Esophagus squamous epithelium (tissue), 5 donors: ENCODE measurements around the gene YPEL2. TPM values are rescaled to one million over a fixed set of nuclear protein-coding genes. Genes with fewer than 3 reads are reported as not detected.

ENCODE experiments used
- DNase-seq: peaks from one replicate; lab custom pipeline; 2025; lab: John Stamatoyannopoulos, UW
- H3K27ac ChIP-seq, 4 donors: fragments of 200-600 bp; sonication (generic); one replicate each; pipeline ENCODE4 v1.5.1; 2016 to 2019; ENCODE audit warnings: mild to moderate bottlenecking in 1 of 4
- H3K27me3 ChIP-seq, 4 donors: fragments of 200-600 bp; sonication (generic); 1 replicate in 3 of 4; 2 replicates in 1 of 4; pipeline versions ENCODE4 v1.5.1 to v1.6.0; 2017 to 2021; ENCODE audit warnings: antibody characterized with exemption in 1 of 4
- H3K36me3 ChIP-seq, 3 donors: fragments of 200-600 bp; sonication (generic); one replicate each; pipeline ENCODE4 v1.5.1; 2016 to 2019
- H3K4me1 ChIP-seq, 3 donors: fragments of 200-600 bp; sonication (generic); one replicate each; pipeline ENCODE4 v1.5.1; 2017 to 2019
- H3K4me3 ChIP-seq, 4 donors: fragments of 200-600 bp; sonication (generic); 1 replicate in 3 of 4; 2 replicates in 1 of 4; pipeline ENCODE4 v1.5.1; 2016 to 2019; ENCODE audit warnings: mild to moderate bottlenecking in 2 of 4, moderate library complexity in 1 of 4
- H3K9me3 ChIP-seq, 3 donors: fragments of 200-600 bp; sonication (generic); one replicate each; pipeline ENCODE4 v1.5.1; 2016 to 2019
- CTCF ChIP-seq, 6 experiments: fragments of 450-650 bp in 4 of 6; fragments of 200-600 bp in 2 of 6; sonication (generic) in 2 of 6; IDR thresholded peaks; one replicate each; pipeline ENCODE4 v1.5.1; 2016 to 2019; ENCODE audit warnings: antibody characterized with exemption in 6 of 6, mild to moderate bottlenecking in 4 of 6, moderate library complexity in 4 of 6
- POLR2A ChIP-seq, 4 donors: fragments of 450-650 bp; IDR thresholded peaks; one replicate each; pipeline ENCODE4 v1.6.1; 2017; ENCODE audit warnings: antibody characterized with exemption in 4 of 4, mild to moderate bottlenecking in 4 of 4, moderate library complexity in 3 of 4
- WGBS, 2 donors: methylation state at CpG; one replicate each; pipeline ENCODE4 v1.1.5; 2018; 5-methylcytosine and 5-hydroxymethylcytosine counted together
- intact Hi-C: fragments of 100-400 bp; cut with DNase I; formaldehyde crosslinking; loops from one replicate; pipeline ENCODE4 v1.15.0; 2022
- total RNA-seq, 4 donors: library from RNA; depleted of rRNA; stranded (reverse); fragments of >200 nt; gene quantifications; one replicate each; pipeline ENCODE4 v1.1.0, GENCODE V29; 2016
- donor health status: DM: yes; HTN: yes; CAD: no.

YPEL2 gene
- total RNA-seq, 4 donors from 2014 or later = 5.5 to 18.3 (median 11.2) TPM

DNA sequence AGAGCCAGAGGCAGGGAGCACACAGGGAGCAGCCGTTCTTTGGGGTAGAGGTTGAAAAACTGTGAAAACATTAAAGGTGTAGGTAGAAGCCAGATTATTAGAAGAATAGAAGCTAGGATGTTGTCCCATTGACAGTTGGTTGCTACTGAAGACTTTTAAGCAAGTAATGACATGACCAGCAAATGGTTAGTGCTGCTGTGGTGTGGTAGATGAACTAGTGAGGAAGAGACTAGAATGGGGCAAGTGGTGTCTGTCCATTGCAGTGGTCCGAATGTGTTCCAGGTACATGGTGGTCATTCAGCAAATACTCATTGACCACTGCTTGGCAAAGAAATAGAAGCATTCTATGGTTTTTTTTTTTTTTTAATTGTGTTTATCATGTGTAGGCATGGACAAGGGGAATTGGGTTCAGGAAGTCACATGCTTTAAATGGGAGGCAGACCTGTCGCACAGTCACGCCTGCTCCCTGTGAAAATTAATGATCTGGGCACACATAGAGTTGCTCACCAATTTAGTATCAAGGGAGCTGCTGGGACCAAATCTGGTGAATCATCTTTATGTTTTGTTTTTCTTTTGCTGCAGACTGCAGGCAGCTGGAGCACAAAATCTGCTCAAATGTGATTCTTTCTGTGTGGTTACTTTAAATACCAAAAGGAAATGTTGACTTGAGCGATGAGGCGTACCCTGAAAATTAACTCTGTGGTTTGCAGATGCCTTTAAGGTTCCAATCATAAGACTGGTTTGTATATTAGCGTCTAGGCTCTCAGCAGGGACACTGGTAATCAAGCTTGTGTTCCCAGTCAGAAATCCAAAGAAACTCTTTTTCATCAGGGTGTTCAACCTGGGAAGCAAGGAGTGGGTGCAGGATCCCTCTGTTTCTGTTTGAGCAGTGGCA lies 30.7 kb downstream of the YPEL2 start:
- H3K4me1 ChIP-seq = peaks cover 28 to 94% (median 62%) of the 10 kb centered on the region in 3 donors

GRCh38 chr17:59362811-59363205 lies 31.4 kb downstream of the YPEL2 start:
- peaks cover 31 to 96% (median 64%) of the 10 kb centered on the region in 3 donors for H3K4me1 ChIP-seq
- peak overlapping the region; percentile 46 to 72 (median 50) for H3K27ac ChIP-seq
- TF ChIP-seq POLR2A (IDR thresholded peaks at IDR 0.05) (no peak), CTCF (IDR thresholded peaks at IDR 0.05) (no peak)
- H3K9me3 ChIP-seq = no peaks in the 10 kb centered on the region
- 58 to 68% methylated on average over 2 of the region's 2 CpGs for WGBS, 2 donors
- intact Hi-C loops = no loop called here
- DNase-seq = no peak
- H3K27me3 ChIP-seq = no peaks in the 10 kb centered on the region
- peak overlapping the region in 2 of 4 donors; percentile 1 to 25 for H3K4me3 ChIP-seq
- no peaks in the 10 kb centered on the region for H3K36me3 ChIP-seq

More for the DNA sequence above, 30.7 kb downstream of the YPEL2 start:
- Histone ChIP-seq H3K9me3 (no peaks in the 10 kb centered on the region), H3K27ac (peak overlapping the region; percentile 46 to 72 (median 50)), H3K36me3 (no peaks in the 10 kb centered on the region), H3K27me3 (no peaks in the 10 kb centered on the region), H3K4me3 (peak overlapping the region in 2 of 4 donors; percentile 1 to 25)
- DNase-seq = no peak
- TF ChIP-seq POLR2A (IDR thresholded peaks at IDR 0.05) (peak in 1 of 4 donors; percentile 37), CTCF (IDR thresholded peaks at IDR 0.05) (no peak)
- intact Hi-C loops = no loop called here
- WGBS, 2 donors = 34 to 35% methylated on average over 7 of the region's 7 CpGs

GRCh38 chr17:59365383-59365981 lies 34.0 kb downstream of the YPEL2 start:
- no peaks in the 10 kb centered on the region for H3K36me3 ChIP-seq
- no peak for TF ChIP-seq POLR2A (IDR thresholded peaks at IDR 0.05)
- TF ChIP-seq CTCF (IDR thresholded peaks at IDR 0.05) = no peak
- 43 to 47% methylated on average over 1 to 4 of the region's 4 CpGs for WGBS, 2 donors
- H3K4me1 ChIP-seq = peaks cover 40 to 100% (median 90%) of the 10 kb centered on the region in 3 donors
- H3K27me3 ChIP-seq = no peaks in the 10 kb centered on the region
- H3K27ac ChIP-seq = peak overlapping the region; percentile 53 to 90 (median 86)
- DNase-seq = no peak
- intact Hi-C loops = no loop called here
- H3K4me3 ChIP-seq = peak overlapping the region in 1 of 4 donors; percentile 3
- no peaks in the 10 kb centered on the region for H3K9me3 ChIP-seq

GRCh38 chr17:59366040-59366757 lies 34.7 kb downstream of the YPEL2 start:
- no peak for TF ChIP-seq CTCF (IDR thresholded peaks at IDR 0.05)
- no peak for TF ChIP-seq POLR2A (IDR thresholded peaks at IDR 0.05)
- WGBS, 2 donors = 49 to 60% methylated on average over 5 to 8 of the region's 10 CpGs
- H3K4me3 ChIP-seq = peak overlapping the region in 1 of 4 donors; percentile 3
- peaks cover 45 to 100% (median 95%) of the 10 kb centered on the region in 3 donors for H3K4me1 ChIP-seq
- intact Hi-C loops = no loop called here
- H3K27me3 ChIP-seq = no peaks in the 10 kb centered on the region
- no peaks in the 10 kb centered on the region for H3K36me3 ChIP-seq
- DNase-seq = no peak
- peak overlapping the region; percentile 53 to 90 (median 86) for H3K27ac ChIP-seq
- H3K9me3 ChIP-seq = no peaks in the 10 kb centered on the region
